CD4-positive, alpha-beta T cell treated with Interleukin-21 for 1 hour (primary cell): ENCODE data around the gene PARN.

Experiments used
- DNase-seq: peaks from one replicate; pipeline ENCODE4 v3.0.0-alpha.2; 2020

The PARN gene

GRCh38 chr16:14495213-14496046 lies 134.6 kb downstream of the PARN start:
- DNase-seq, result no peak

- DNase-seq, result no peak
Measured at GRCh38 chr16:14494396-14494966, 135.6 kb downstream of the PARN start.

- no peak for DNase-seq
Measured at GRCh38 chr16:14493791-14494190, 136.3 kb downstream of the PARN start.

GRCh38 chr16:14492614-14493013 lies 137.4 kb downstream of the PARN start:
- no peak for DNase-seq

- no peak for DNase-seq
Measured at GRCh38 chr16:14491861-14492529, 138.1 kb downstream of the PARN start.

GRCh38 chr16:14490235-14490634 lies 139.8 kb downstream of the PARN start:
- no peak for DNase-seq

- DNase-seq, result no peak
Measured at GRCh38 chr16:14489460-14489859, 140.6 kb downstream of the PARN start.

GRCh38 chr16:14487579-14487978 lies 142.5 kb downstream of the PARN start:
- no peak for DNase-seq

- DNase-seq, result no peak
Measured at GRCh38 chr16:14486520-14487303, 143.3 kb downstream of the PARN start.

GRCh38 chr16:14485811-14486519 lies 144.1 kb downstream of the PARN start:
- DNase-seq, result no peak

- no peak for DNase-seq
Measured at GRCh38 chr16:14485121-14485551, 144.9 kb downstream of the PARN start.

GRCh38 chr16:14483819-14484385 lies 146.2 kb downstream of the PARN start:
- DNase-seq, result no peak

GRCh38 chr16:14476183-14476582 lies 153.9 kb downstream of the PARN start:
- no peak for DNase-seq

- DNase-seq, result no peak
Measured at GRCh38 chr16:14475370-14476139, 154.5 kb downstream of the PARN start.

GRCh38 chr16:14473488-14473887 lies 156.6 kb downstream of the PARN start:
- DNase-seq, result no peak

- no peak for DNase-seq
Measured at GRCh38 chr16:14472357-14472756, 157.7 kb downstream of the PARN start.

GRCh38 chr16:14470788-14471187 lies 159.3 kb downstream of the PARN start:
- DNase-seq, result no peak

- DNase-seq, result no peak
Measured at GRCh38 chr16:14465799-14466198, 164.3 kb downstream of the PARN start.

GRCh38 chr16:14464796-14465195 lies 165.3 kb downstream of the PARN start:
- DNase-seq, result no peak

- no peak for DNase-seq
Measured at GRCh38 chr16:14464192-14464591, 165.9 kb downstream of the PARN start.

- no peak for DNase-seq
Measured at GRCh38 chr16:14462811-14463210, 167.2 kb downstream of the PARN start.
